ENCODE data around the gene RAB40C.

Gene RAB40C

DNA sequence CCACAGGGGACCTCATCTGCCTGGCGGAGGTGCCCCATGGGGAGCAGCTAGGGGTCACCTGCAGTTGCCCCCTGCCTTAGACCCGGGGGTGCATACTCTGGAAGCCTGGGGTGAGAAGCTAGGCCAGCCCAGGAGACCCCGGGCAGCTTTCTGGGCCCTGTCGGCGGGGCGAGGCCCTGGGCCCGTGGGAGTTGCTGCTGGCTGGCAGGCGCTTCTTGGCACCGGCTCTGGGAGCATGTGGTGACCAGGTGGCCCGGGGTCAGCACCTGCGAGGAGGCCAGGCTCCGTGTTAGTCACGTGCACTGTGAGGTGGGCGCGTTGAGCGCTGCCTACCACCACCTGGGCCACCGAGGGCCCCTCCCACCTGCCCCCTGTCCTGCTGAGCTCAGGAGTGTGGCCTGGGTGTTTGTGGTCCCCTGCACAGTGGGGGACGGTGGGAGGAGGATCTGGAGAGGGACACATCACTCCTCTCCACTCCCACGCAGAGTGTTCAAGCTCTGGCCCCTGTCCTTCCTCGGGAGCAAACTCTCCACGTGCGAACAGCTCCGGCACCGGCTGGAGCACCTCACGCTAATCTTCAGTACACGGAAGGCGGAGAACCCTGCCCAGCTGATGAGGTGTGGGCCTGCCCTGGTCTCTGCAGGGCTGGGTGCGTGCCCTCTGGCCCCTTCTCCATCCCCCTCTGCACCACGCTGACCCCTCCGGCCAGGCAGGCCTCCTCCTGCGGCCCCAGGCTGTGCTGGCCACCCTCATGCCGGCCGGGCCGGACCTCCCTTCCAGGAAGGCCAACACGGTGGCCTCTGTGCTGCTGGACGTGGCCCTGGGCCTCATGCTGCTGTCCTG is 14.3 kb upstream of the RAB40C start:
- DNase-seq = no peak

DNA sequence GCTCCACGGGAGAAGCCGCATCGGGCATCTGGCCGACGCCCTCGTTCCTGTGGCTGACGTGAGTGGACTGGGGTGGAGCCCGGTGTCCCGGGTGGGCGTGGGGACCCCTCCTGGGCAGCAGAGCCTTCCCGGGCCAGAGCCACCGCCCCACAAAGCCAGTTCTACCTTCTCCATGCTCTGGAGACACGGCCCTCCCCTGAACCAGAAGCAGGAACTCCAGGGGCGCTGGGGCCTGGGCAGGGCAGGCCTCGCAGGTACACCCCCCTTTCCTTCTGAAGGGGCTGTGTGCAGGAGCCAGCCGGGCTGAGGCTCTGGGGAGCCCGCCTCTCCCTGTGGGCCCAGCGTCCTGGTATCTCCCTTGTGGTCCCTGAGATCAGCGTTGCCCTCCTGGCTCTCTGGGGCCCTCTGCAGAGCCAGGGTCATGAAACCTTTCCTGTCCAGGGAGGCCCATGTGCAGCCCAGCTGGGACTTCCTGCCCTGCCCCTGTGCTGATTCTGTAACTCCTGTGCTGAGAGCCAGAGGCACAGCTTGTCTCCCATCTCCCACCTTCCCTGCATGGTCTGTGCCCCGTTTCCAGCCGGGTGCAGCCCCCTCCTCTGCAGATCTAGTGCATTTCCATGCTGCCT is 13.6 kb upstream of the RAB40C start:
- DNase-seq = no peak

DNA sequence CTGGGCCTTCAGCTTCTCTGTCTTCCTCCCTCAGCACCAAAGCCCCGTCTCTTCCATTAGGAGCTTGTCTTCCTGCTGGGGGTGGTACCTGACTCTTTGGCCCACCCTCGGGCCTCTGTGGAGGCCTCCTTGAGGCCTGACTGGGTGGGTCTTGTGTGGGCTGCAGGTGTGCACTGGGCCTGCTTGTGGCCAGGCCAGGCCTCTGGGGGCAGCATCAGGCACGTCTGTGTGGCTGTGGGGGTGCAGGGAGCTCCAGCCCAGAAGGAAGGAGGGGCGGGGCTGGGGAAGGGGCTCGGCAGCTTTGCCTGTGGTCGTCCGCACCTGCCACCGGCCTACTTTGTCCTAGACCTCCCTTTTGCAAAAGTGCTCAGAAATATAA is 13.1 kb upstream of the RAB40C start:
- no peak for DNase-seq

DNA sequence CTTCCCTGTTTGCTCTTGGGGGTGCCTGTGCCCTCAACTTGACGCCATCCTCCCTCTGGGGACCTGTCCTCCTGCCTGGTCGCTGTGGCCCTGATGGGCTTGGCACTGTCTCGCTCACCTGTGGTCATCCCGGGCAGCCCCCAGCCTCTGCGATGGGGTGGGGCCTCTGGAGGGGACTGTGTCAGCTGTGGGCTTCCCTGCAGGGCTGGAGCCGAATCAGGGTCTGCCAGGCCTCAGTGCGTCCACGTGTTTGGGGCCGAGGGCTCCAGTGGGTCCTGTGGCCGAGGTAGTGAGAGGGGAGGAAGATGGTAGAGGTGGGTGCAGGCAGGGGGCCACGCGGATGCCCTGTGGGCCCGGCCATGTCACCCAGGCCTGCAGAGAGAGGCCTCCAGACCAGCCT is 12.1 kb upstream of the RAB40C start:
- no peak for DNase-seq

DNA sequence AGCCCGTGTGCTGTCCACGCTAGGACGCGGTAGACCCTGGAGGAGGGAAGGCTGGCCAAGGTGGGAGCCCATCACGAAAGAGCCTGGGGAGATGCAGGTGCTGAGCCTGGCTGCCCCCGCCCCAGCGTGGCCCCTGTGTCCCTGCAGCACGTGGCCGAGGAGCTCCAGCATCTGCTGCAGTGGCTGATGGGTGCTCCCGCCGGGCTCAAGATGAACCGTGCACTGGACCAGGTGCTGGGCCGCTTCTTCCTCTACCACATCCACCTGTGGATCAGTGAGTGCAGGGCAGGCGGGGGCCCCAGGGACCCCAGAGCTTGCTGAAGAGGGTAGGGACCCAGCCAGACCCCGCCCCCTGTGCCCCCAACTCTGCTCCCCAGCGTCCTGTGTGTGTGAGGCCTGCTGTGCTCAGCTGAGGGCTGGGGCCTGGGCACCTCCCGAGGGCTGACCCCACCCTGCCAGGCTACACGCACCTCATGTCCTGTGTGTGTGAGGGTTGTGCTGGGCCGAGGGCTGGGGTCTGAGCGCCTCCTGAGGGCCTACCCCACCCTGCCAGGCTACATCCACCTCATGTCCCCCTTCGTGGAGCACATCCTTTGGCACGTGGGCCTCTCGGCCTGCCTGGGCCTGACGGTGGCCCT is 11.5 kb upstream of the RAB40C start:
- no peak for DNase-seq

DNA sequence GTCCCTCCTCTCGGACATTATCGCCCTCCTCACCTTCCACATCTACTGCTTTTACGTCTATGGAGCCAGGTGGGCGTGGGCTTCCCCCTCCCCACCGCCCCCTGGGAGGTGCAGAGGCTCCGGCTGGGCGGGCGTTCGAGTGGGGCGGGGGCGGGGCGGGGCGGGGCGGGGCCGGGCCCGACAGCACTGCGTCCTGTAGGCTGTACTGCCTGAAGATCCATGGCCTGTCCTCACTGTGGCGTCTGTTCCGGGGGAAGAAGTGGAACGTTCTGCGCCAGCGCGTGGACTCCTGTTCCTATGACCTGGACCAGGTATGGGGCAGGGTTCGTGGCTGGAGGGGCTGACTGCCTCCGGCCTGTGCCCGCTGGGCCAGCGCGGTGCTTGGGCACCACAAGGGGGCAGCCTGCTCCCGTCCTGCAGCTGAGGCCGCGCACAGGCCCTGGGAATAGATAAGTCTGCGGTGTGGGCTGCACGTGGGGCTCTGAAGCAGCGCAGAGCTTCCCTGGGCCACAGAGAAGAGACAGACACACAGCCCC is 10.9 kb upstream of the RAB40C start:
- peak; percentile 35 for DNase-seq

DNA sequence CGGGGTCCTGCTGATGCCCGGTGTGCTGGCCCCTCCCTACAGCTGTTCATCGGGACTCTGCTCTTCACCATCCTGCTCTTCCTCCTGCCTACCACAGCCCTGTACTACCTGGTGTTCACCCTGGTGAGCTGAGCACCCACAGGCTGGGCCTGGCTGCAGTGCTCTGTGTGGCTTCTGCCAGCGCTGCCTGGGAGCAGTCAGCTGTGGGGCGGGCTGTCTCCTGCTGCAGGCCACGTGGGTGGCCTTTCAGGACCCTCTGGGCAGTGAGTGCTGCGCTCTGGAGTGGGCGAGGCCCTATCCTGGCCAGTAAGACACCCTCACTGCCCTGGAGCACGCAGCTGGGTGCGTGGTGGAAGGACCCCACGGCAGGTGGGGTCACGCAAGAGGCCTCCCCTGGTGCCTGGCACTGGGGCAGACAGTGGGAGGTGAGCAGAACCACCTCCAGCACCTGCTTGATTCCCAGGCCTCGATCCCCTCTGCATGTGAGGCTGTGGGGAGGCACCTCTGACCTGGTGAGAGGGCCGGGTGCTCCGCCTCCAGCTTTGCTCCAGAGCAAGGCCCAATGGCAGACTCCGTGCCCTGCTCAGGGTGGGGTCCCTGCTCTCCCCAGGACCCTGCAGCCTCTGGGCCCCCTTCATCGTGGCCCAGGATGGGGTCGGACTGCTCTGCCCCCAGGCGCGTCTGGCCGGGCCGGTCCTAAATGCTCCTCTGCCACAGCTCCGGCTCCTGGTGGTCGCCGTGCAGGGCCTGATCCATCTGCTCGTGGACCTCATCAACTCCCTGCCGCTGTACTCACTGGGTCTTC is 9.5 kb upstream of the RAB40C start:
- DNase-seq = no peak

DNA sequence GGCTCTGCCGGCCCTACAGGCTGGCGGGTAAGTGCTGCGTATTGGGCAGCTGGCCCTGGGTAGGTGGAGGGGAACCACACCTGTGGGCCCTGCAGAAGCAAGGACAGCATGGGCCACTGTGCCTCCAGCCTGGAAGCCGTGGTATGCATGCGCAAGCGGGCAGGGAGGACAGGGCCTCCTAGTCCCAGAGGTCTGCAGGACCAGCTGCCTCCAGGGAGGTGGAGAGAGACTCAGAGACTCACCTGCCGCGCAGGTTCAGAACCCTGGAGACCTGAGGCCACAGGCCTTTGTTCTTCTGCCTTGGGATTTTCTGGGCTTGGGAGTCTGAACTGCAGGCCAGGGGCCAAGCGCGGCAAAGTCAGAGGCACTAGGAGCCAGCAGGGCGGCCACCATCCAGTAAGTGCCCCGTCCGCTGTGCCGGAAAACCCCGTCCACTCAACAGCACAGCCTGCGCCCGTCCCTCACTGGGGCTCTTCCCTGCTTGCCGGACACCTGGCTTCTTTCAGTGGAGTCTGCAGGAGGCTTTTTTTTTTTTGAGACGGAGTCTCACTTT is 8.8 kb upstream of the RAB40C start:
- DNase-seq = no peak

DNA sequence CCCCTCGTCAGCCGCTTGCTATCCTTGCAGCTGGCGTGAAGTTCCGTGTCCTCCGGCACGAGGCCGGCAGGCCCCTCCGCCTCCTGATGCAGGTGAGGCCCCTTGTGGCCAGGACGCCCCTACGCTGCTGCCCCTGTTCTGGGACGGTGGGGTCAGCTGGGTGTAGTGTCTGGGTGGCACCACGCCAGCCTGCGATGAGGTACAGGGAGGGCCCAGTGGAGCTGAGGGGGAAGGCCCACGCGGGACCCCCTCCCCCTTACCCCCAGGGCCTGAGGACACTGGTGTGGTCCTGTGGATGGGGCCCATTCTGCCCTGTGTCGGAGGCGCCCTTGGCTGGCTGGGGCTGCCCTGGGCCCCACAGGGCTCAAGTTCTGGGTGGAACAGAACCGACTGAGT is 7.7 kb upstream of the RAB40C start:
- no peak for DNase-seq

DNA sequence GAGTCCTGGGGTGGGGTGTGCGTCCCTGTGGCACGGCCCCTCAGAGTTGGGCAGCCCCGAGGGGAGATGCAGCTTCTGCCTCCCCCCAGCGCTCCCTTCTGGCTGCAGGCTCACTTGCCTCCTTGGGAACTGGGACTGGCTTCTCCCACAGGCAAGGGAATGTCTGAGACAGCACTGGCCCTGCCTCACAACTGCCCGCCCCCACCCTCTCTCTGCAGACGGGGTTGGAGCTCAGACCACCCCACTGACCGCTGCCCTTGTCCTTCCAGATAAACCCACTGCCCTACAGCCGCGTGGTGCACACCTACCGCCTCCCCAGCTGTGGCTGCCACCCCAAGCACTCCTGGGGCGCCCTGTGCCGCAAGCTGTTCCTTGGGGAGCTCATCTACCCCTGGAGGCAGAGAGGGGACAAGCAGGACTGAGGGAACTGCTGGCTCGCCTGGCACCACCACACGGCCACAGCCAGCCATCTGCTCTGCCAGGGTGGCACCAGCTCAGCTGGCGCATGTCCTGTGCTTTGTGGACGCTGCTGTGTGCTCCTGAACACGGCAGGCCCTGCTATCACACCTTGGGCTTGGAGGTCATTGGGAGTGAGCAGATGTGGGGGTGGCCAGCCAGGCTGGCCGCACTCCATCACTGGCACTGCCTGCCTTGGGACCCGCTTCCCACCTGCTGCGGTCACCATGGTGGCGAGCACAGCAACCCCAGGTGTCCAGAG is 7.1 kb upstream of the RAB40C start:
- no peak for DNase-seq

DNA sequence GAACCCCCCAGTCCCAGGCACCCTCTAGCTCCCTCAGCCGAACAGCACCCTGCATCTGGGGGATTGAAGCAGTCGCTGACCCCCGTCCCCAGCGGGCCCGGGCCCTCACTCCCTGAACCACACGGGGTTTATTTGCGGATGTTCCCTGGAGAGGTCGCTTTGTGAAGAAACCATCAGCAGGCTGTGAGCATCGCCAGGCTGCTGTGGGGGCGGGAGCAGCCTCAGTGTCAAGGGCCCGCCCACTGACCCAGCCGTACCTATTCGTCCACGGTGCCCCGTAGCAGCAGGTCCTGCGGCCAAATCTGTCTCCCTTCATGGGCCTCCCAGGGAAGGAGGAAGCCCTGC is 6.4 kb upstream of the RAB40C start:
- DNase-seq = no peak

DNA sequence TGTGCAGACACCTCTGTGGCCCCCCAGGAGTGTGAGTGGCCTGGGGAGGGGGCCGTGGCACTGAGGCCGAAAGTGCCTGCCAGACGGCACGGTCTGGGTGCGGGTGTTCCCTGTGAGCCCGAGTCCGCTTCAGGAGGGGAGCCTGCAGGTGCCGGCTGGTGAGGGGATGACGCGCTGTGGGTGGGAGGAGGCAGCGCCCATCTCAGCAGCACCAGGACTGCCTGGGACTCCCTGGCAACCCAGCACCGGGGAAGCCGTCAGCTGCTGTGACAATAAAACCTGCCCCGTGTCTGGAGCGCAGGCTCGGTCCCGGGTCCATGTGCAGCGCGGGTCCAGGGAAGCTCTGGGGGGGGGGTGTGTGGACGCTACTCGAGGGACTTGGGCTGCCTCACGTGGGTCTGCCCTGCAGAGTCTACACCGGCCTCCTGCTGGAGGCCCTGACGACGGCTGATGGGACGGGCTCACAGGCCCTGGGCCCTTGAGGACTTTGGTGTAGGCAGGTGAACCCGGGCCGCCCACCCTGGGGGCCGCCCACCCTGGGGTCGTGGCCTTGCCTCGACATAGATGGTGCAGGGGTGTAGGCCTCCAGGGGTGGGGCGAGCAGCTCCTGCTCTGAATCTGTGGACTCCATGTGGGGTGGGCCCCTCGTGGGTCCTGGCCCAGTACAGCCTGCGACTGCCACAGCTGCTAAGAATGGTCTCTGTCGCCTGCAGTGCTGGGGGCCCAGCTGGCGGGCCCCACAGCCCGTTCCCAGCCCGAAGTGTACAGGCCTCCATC is 5.9 kb upstream of the RAB40C start:
- DNase-seq = no peak

DNA sequence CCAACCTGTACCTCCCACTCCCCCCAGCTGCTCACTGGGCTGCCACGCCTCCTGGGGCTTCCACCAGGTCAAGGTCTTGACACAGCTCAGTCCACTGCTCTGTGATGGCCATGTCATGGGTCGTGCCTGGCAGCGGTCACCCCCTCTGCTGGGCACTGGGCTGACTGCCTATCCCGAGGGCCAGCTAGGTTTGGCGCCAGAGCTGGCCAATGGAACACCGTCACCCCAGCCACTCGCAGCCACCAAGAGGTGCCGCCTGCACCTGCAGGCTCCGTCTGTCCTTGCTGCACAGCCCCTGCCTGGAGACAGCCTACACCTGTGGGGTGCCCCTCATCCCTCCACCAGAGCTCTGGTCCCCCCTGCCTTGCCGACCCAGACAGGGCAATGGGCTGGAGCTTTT is 4.5 kb upstream of the RAB40C start:
- no peak for DNase-seq

DNA sequence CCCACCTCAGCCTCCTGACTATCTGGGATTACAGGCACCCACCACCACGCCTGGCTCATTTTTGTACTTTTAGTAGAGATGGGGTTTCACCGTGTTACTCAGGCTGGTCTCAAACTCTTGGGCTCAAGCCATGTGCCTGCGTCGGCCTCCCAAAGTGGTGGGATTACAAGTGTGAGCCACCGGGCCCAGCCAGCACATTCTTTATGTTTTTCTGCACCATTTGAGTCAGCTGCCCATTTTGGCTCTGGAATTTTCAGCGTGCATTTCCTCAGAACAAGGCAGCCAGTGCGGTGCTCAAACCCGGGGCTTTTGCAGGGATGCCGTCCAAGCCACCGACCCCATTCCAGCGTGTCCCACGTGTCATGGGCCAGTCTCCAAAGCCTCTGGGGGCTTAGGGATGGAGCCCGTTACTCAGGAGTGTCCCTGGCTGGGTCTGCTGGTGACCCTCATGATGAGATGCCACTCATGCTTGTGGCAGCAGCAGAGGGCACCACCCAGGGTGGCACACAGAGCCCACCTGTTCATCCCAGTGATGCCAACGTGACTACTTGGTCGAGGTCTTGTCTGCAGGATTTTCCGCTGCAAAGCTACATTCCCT is 3.7 kb upstream of the RAB40C start:
- DNase-seq = no peak

DNA sequence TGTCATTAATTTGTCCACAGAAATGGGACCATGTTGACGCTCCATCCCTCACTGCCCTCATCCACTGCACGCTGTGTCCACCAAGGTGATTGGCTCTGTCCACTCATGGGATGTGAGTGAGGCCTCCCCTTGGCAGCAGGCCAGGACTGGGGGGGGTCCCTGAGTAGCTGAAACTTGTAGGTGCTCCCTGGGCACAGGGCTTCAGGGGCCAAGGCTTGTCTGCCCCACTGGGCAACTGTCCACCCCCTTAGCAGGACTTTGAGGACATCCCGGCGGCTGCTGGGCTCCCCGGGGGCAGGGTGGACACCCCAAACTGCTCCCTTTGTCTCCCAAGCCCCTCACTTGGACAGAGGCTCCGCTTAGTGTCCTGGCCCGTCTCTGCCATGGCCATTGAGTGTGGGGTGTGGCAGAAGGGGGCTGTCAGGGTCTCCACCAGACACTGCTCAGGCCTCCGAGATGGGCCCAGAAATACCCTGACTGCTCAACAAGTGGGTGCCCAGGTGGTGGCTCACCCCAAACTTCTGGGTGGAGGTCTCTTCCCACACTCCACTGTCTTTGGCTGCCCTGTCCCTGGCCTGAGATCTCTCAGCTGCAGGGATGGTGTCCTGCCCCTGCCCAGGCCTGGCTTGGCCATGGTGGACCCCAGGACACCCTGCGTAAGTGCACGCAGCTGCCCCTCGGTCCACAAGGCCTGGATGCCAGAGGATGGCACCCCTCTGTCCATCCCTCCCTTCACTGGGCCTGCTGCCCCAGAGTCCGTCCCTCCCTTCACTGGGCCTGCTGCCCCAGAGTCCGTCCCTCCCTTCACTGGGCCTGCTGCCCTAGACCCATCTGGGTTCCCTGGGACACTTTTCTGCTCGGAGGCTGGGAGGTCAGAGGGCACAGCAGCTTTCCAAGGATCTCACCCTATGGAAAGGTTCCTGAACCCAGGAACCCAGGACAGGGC is 2.9 kb upstream of the RAB40C start:
- no peak for DNase-seq

DNA sequence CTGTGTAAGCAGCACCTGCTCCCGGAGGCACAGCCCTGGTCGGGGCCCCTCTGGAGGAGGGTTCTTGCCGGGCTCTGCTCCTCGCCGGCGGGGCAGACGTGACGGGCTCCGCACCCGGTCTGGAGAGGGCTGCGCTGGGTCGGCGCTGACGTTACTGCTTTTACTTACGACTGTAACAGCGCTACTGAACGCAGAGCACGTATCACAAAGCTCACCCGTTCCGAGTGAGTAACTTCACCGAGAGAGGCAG is 1.3 kb upstream of the RAB40C start:
- DNase-seq = no peak

DNA sequence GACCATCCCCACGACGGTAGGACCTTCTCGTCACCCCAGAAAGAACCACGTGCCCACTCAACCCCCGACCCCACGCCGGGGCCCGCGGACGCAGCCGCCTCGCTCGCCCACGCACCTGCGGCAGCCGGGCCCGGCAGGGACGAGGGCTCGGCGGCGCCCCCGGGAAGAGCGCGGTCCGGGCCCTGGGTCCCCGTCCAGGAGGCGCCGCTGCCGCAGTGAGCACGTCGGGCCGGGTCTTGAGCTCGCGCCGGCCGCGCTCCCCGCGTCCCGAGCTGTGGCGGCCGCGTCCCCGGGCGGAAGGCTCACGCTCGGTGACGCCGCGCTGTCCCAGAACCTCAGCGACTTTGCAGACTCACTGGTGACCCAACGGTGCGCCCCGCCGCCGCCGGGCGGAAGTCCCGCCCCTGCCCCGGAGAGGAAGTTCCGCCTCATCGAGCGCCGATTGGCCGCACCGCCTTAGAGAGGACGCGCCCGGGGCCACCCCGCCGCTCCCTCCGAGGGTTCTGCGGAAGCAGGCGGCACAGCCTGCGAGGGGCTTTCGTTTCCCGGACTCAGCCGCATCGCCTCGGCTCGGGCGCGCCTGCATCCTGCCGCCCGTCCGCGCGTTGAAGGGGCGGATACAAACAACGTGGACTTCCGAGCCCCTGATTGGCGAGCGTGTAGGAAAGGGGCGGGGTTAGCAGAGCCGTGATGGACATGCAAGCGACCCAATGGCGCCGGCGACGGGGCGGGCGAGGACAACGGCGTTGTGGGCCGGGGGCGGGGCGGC is 793 bp upstream of the RAB40C start:
- peak; percentile 83 for DNase-seq

DNA sequence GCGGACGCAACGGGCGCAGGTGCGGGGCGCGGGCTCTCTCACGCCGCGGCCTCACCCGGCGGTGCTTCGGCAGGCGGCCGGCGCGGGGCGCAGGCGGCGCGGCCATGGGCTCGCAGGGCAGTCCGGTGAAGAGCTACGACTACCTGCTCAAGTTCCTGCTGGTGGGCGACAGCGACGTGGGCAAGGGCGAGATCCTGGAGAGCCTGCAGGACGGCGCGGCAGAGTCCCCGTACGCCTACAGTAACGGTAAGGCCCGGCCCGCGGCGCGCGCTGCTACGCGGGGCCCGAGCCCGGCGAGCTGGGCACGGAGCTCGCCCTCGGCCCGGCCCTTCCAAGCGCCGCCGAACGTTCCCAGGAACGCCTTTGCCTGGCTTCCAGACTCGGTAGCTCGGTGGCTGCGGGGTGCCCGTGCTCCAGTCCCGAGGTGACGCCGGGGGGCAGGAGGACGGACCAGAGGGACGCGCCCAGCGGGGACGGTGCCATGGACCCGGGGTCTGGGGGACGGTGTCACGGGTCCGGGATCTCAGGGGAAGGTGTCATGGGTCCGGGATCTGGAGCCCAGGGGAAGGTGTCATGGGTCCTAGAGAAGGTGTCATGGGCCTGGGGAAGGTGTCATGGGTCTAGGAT is 435 bp downstream of the RAB40C start:
- no peak for DNase-seq

DNA sequence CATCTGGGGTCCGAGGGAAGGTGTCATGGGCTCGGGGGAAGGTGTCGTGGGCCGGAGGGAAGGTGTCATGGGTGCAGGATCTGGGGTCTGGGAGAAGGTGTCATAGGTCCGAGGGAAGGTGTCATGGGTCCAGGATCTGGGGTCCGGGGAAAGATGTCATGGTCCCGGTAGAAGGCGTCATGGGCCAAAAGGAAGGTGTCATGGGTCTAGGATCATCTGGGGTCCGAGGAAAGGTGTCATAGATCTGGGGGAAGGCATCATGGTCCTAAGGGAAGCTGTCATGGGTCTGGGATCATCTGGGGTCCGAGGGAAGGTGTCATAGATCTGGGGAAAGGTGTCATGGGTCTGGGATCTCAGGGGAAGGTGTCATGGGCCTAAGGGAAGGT is 942 bp downstream of the RAB40C start:
- DNase-seq = no peak

Data from NCI-H187 treated with DMSO at 0.1 percent for 48 hours (cell line).